Upper lobe of left lung (tissue), 6 donors: Measurements from ENCODE around the gene RAI1. TPM values are rescaled to one million over a fixed set of nuclear protein-coding genes. Genes with fewer than 3 reads are reported as not detected.

Experiments used
- ATAC-seq, 2 donors: fragments of 200-7000 bp; cut with Tn5 transposase; one replicate each; pipeline ENCODE4 v1.9.1; 2022; ENCODE audit warnings: mild to moderate bottlenecking in 2 of 2, moderate library complexity in 2 of 2; ENCODE audit not compliant: low FRiP score in 2 of 2
- DNase-seq, 2 donors: peaks; one replicate each; pipeline ENCODE4 v3.0.0-alpha.2; 2019 to 2020
- H3K27ac ChIP-seq, 4 donors: fragments of 200-600 bp; sonication (generic); one replicate each; pipeline ENCODE4 v1.5.1; 2016 to 2019
- H3K27me3 ChIP-seq, 4 donors: fragments of 200-600 bp; sonication (generic); one replicate each; pipeline ENCODE4 v1.5.1; 2017 to 2019
- H3K36me3 ChIP-seq, 4 donors: fragments of 200-600 bp; sonication (generic); one replicate each; pipeline ENCODE4 v1.5.1; 2016 to 2019
- H3K4me1 ChIP-seq, 4 donors: fragments of 200-600 bp; sonication (generic); one replicate each; pipeline ENCODE4 v1.5.1; 2018 to 2019
- H3K4me3 ChIP-seq, 4 donors: fragments of 200-600 bp; sonication (generic); one replicate each; pipeline ENCODE4 v1.5.1; 2017 to 2019; ENCODE audit warnings: mild to moderate bottlenecking in 2 of 4, moderate library complexity in 1 of 4
- H3K9me3 ChIP-seq, 4 donors: fragments of 200-600 bp; sonication (generic); one replicate each; pipeline ENCODE4 v1.5.1; 2018 to 2019
- CTCF ChIP-seq, 6 experiments: fragments of 450-650 bp in 4 of 6; fragments of 200-600 bp in 2 of 6; sonication (generic) in 2 of 6; IDR thresholded peaks; one replicate each; pipeline ENCODE4 v1.5.1; 2016 to 2019; ENCODE audit warnings: antibody characterized with exemption in 6 of 6
- EP300 ChIP-seq, 4 donors: sonication (generic); formaldehyde crosslinking; IDR thresholded peaks; one replicate each; pipeline ENCODE4 v1.5.1; 2017; ENCODE audit warnings: antibody characterized with exemption in 4 of 4, control low read depth in 2 of 4
- POLR2A ChIP-seq, 4 donors: fragments of 450-650 bp; IDR thresholded peaks; one replicate each; pipeline ENCODE4 v1.5.1; 2016 to 2017; ENCODE audit warnings: antibody characterized with exemption in 4 of 4, mild to moderate bottlenecking in 2 of 4
- POLR2AphosphoS5 ChIP-seq, 2 donors: sonication (generic); formaldehyde crosslinking; IDR thresholded peaks; one replicate each; pipeline ENCODE4 v1.5.1; 2017; ENCODE audit warnings: antibody characterized with exemption in 2 of 2
- WGBS, 2 donors: methylation state at CpG; one replicate each; pipeline ENCODE4 v1.1.5; 2017 to 2018; 5-methylcytosine and 5-hydroxymethylcytosine counted together
- total RNA-seq, 6 donors: library from RNA; depleted of rRNA in 4 of 6; stranded (reverse); fragments of >200 nt in 4 of 6; gene quantifications; one replicate each; pipeline versions ENCODE4 v1.1.0 to v1.2.1, GENCODE V29; 2016 to 2021
- donor health status: DM: no; HTN: no; CAD: no; lungs with moderate emphysema.
- donor health status: DM: no; HTN: yes; CAD: no; lungs with severe emphysema.

RAI1 gene
- total RNA-seq, 6 donors from 2014 or later = 33.8 to 76.6 (median 41.2) TPM

GRCh38 chr17:17696882-17697633 is 15.8 kb downstream of the RAI1 start:
- 65 to 78% methylated on average over 13 of the region's 13 CpGs for WGBS, 2 donors
- Histone ChIP-seq H3K36me3 (no peaks in the 10 kb centered on the region), H3K27ac (peak overlapping the region; percentile 37 to 97 (median 55)), H3K4me1 (peaks cover 67 to 81% (median 69%) of the 10 kb centered on the region in 4 donors), H3K4me3 (no peak overlapping the region), H3K27me3 (no peaks in the 10 kb centered on the region), H3K9me3 (no peaks in the 10 kb centered on the region)
- DNase-seq (no peak), ATAC-seq (no peak)
- TF ChIP-seq EP300 (IDR thresholded peaks at IDR 0.05) = no peak
- TF ChIP-seq POLR2AphosphoS5 (IDR thresholded peaks at IDR 0.05) = no peak
- no peak for TF ChIP-seq CTCF (IDR thresholded peaks at IDR 0.05)
- no peak for TF ChIP-seq POLR2A (IDR thresholded peaks at IDR 0.05)

- WGBS, 2 donors = 74 to 76% methylated on average over 5 of the region's 5 CpGs
- no peak for TF ChIP-seq CTCF (IDR thresholded peaks at IDR 0.05)
- TF ChIP-seq EP300 (IDR thresholded peaks at IDR 0.05) = no peak
- no peak for TF ChIP-seq POLR2A (IDR thresholded peaks at IDR 0.05)
- no peak for TF ChIP-seq POLR2AphosphoS5 (IDR thresholded peaks at IDR 0.05)
- ATAC-seq = no peak
- no peak for DNase-seq
- Histone ChIP-seq H3K4me1 (peaks cover 60 to 78% (median 64%) of the 10 kb centered on the region in 4 donors), H3K36me3 (no peaks in the 10 kb centered on the region), H3K27ac (peak overlapping the region; percentile 3 to 97 (median 51)), H3K27me3 (no peaks in the 10 kb centered on the region), H3K9me3 (no peaks in the 10 kb centered on the region), H3K4me3 (no peak overlapping the region)
Measured at GRCh38 chr17:17698371-17698770, 17.1 kb downstream of the RAI1 start.

GRCh38 chr17:17698869-17699351 is 17.7 kb downstream of the RAI1 start:
- no peaks in the 10 kb centered on the region for H3K36me3 ChIP-seq
- ATAC-seq = peak in 1 of 2 donors; percentile 24
- no peak overlapping the region for H3K4me3 ChIP-seq
- H3K4me1 ChIP-seq = peaks cover 56 to 75% (median 62%) of the 10 kb centered on the region in 4 donors
- peak overlapping the region in 3 of 4 donors; percentile 3 to 97 (median 65) for H3K27ac ChIP-seq
- DNase-seq = no peak
- TF ChIP-seq CTCF (IDR thresholded peaks at IDR 0.05) = no peak
- TF ChIP-seq POLR2A (IDR thresholded peaks at IDR 0.05) = no peak
- TF ChIP-seq EP300 (IDR thresholded peaks at IDR 0.05) = no peak
- TF ChIP-seq POLR2AphosphoS5 (IDR thresholded peaks at IDR 0.05) = no peak
- WGBS, 2 donors = 50 to 66% methylated on average over 7 to 8 of the region's 8 CpGs
- no peaks in the 10 kb centered on the region for H3K27me3 ChIP-seq
- H3K9me3 ChIP-seq = no peaks in the 10 kb centered on the region

- Histone ChIP-seq H3K9me3 (no peaks in the 10 kb centered on the region), H3K27me3 (no peaks in the 10 kb centered on the region), H3K4me3 (no peak overlapping the region), H3K36me3 (no peaks in the 10 kb centered on the region), H3K4me1 (peaks cover 53 to 74% (median 58%) of the 10 kb centered on the region in 4 donors), H3K27ac (peak overlapping the region in 3 of 4 donors; percentile 34 to 97 (median 65))
- TF ChIP-seq CTCF (IDR thresholded peaks at IDR 0.05) (no peak), POLR2A (IDR thresholded peaks at IDR 0.05) (no peak), EP300 (IDR thresholded peaks at IDR 0.05) (no peak), POLR2AphosphoS5 (IDR thresholded peaks at IDR 0.05) (no peak)
- ATAC-seq (no peak), DNase-seq (no peak)
- WGBS, 2 donors = 84 to 87% methylated on average over 7 of the region's 7 CpGs
Measured at GRCh38 chr17:17699491-17699890, 18.2 kb downstream of the RAI1 start.
